GM23338 (cell line): ENCODE data around the gene NELFB.

Experiments used
- CREB1 ChIP-seq: fragments of 250-450 bp; sonication (Bioruptor Pico); IDR thresholded peaks from 2 replicates; pipeline ENCODE4 v1.5.0; 2020; ENCODE audit warnings: low read depth, mild to moderate bottlenecking, moderate library complexity
- ETS1 ChIP-seq: IDR thresholded peaks from 2 replicates; pipeline ENCODE4 v1.6.1; 2016; ENCODE audit warnings: antibody characterized with exemption
- EZH2 ChIP-seq: fragments of 200-600 bp; sonication (generic); IDR thresholded peaks from one replicate; pipeline ENCODE4 v1.8.0; 2017; ENCODE audit warnings: antibody characterized with exemption, mild to moderate bottlenecking, low read depth; ENCODE audit not compliant: unreplicated experiment
- EZH2phosphoT487 ChIP-seq: fragments of 200-600 bp; sonication (generic); IDR thresholded peaks from one replicate; pipeline ENCODE4 v1.8.1; 2018; ENCODE audit warnings: antibody characterized with exemption; ENCODE audit not compliant: unreplicated experiment
- JUNB ChIP-seq: IDR thresholded peaks from one replicate; pipeline ENCODE4 v1.6.1; 2016; ENCODE audit warnings: antibody characterized with exemption; ENCODE audit not compliant: unreplicated experiment
- POLR2AphosphoS5 ChIP-seq: IDR thresholded peaks from 2 replicates; pipeline ENCODE4 v1.6.1; 2016; ENCODE audit warnings: antibody characterized with exemption, low read depth
- STAT1 ChIP-seq: IDR thresholded peaks from one replicate; pipeline ENCODE4 v1.6.1; 2016; ENCODE audit warnings: antibody characterized with exemption; ENCODE audit not compliant: unreplicated experiment
- ZNF114 ChIP-seq: fragments of 250-450 bp; sonication (Bioruptor Pico); IDR thresholded peaks from 2 replicates; pipeline ENCODE4 v1.5.0; 2020; ENCODE audit warnings: mild to moderate bottlenecking, moderate library complexity
- ZNF331 ChIP-seq: fragments of 250-450 bp; sonication (Bioruptor Pico); IDR thresholded peaks from 2 replicates; pipeline ENCODE4 v1.5.0; 2020; ENCODE audit warnings: low read depth, mild to moderate bottlenecking, moderate library complexity
- TF ChIP-seq, protein P1 (sequence below), 2 experiments: fragments of 200-600 bp in 1 of 2; sonication (generic) in 1 of 2; conservative IDR thresholded peaks; 2 replicates each; pipeline versions ENCODE4 v1.5.1 to v1.6.1; 2016 to 2017; ENCODE audit warnings: antibody characterized with exemption in 2 of 2, low read depth in 2 of 2, mild to moderate bottlenecking in 2 of 2, moderate library complexity in 1 of 2
- TF ChIP-seq, protein P2 (sequence below): IDR thresholded peaks from one replicate; pipeline ENCODE4 v1.6.1; 2018; ENCODE audit warnings: antibody characterized with exemption; ENCODE audit not compliant: unreplicated experiment

GRCh38 chr9:137275588-137276472 is 20.7 kb downstream of the NELFB start:
- TF ChIP-seq, protein P1, sequence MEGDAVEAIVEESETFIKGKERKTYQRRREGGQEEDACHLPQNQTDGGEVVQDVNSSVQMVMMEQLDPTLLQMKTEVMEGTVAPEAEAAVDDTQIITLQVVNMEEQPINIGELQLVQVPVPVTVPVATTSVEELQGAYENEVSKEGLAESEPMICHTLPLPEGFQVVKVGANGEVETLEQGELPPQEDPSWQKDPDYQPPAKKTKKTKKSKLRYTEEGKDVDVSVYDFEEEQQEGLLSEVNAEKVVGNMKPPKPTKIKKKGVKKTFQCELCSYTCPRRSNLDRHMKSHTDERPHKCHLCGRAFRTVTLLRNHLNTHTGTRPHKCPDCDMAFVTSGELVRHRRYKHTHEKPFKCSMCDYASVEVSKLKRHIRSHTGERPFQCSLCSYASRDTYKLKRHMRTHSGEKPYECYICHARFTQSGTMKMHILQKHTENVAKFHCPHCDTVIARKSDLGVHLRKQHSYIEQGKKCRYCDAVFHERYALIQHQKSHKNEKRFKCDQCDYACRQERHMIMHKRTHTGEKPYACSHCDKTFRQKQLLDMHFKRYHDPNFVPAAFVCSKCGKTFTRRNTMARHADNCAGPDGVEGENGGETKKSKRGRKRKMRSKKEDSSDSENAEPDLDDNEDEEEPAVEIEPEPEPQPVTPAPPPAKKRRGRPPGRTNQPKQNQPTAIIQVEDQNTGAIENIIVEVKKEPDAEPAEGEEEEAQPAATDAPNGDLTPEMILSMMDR (conservative IDR thresholded peaks at IDR 0.05; ENCODE audit: low read depth in 2 of 2), result no peak
- no peak for TF ChIP-seq POLR2AphosphoS5
- TF ChIP-seq, protein P2, sequence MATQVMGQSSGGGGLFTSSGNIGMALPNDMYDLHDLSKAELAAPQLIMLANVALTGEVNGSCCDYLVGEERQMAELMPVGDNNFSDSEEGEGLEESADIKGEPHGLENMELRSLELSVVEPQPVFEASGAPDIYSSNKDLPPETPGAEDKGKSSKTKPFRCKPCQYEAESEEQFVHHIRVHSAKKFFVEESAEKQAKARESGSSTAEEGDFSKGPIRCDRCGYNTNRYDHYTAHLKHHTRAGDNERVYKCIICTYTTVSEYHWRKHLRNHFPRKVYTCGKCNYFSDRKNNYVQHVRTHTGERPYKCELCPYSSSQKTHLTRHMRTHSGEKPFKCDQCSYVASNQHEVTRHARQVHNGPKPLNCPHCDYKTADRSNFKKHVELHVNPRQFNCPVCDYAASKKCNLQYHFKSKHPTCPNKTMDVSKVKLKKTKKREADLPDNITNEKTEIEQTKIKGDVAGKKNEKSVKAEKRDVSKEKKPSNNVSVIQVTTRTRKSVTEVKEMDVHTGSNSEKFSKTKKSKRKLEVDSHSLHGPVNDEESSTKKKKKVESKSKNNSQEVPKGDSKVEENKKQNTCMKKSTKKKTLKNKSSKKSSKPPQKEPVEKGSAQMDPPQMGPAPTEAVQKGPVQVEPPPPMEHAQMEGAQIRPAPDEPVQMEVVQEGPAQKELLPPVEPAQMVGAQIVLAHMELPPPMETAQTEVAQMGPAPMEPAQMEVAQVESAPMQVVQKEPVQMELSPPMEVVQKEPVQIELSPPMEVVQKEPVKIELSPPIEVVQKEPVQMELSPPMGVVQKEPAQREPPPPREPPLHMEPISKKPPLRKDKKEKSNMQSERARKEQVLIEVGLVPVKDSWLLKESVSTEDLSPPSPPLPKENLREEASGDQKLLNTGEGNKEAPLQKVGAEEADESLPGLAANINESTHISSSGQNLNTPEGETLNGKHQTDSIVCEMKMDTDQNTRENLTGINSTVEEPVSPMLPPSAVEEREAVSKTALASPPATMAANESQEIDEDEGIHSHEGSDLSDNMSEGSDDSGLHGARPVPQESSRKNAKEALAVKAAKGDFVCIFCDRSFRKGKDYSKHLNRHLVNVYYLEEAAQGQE, result no peak
- no peak for TF ChIP-seq EZH2phosphoT487
- no peak for TF ChIP-seq EZH2
- no peak for TF ChIP-seq ZNF331 (CRISPR knock-in tag)
- no peak for TF ChIP-seq JUNB
- no peak for TF ChIP-seq ETS1
- no peak for TF ChIP-seq ZNF114
- TF ChIP-seq STAT1, result no peak
- TF ChIP-seq CREB1 (CRISPR knock-in tag), result no peak
